Activated naive CD8-positive, alpha-beta T cell treated with anti-CD3 and anti-CD28 coated beads, Interleukin-2, amount 50 U/mL, for 24 hours (primary cell): ENCODE measurements around the gene PFKM.
A peak's percentile ranks its signal among the peaks of the same experiment; 100 is the strongest.

Experiments
- ATAC-seq: fragments of 150-1000 bp; cut with Tn5 transposase; one replicate; pipeline ENCODE4 v1.10.0; 2021
- DNase-seq: peaks from one replicate; pipeline ENCODE4 v3.0.0; 2021
- H3K27ac Mint-ChIP-seq: one replicate; pipeline ENCODE4 v1.8.0; 2021; ENCODE audit warnings: mild to moderate bottlenecking, mixed read lengths
- H3K27me3 Mint-ChIP-seq: one replicate; pipeline ENCODE4 v1.8.0; 2021; ENCODE audit warnings: mixed read lengths
- H3K36me3 Mint-ChIP-seq: one replicate; pipeline ENCODE4 v1.8.0; 2021; ENCODE audit warnings: low read depth, mixed read lengths
- H3K4me1 Mint-ChIP-seq: one replicate; pipeline ENCODE4 v1.8.0; 2021; ENCODE audit warnings: mixed read lengths
- H3K4me3 Mint-ChIP-seq: one replicate; pipeline ENCODE4 v1.8.0; 2021; ENCODE audit warnings: mild to moderate bottlenecking, moderate library complexity, mixed read lengths
- H3K9me3 Mint-ChIP-seq: one replicate; pipeline ENCODE4 v1.8.0; 2021; ENCODE audit warnings: mixed read lengths

Gene PFKM

GRCh38 chr12:48180857-48181495, 61.8 kb downstream of the PFKM start:
- peaks cover 28% of the 10 kb centered on the region for H3K4me1 Mint-ChIP-seq
- H3K27me3 Mint-ChIP-seq = peaks cover 33% of the 10 kb centered on the region

GRCh38 chr12:48182631-48183030, 63.5 kb downstream of the PFKM start:
- peak overlapping the region; percentile 85 for H3K4me3 Mint-ChIP-seq
- peaks cover 36% of the 10 kb centered on the region for H3K27me3 Mint-ChIP-seq
- DNase-seq (no peak), ATAC-seq (peak; percentile 34)
- H3K36me3 Mint-ChIP-seq = no peaks in the 10 kb centered on the region
- no peak overlapping the region for H3K27ac Mint-ChIP-seq
- no peaks in the 10 kb centered on the region for H3K9me3 Mint-ChIP-seq
- peaks cover 33% of the 10 kb centered on the region for H3K4me1 Mint-ChIP-seq

More at GRCh38 chr12:48180857-48181495, 61.8 kb downstream of the PFKM start:
- Mint-ChIP-seq H3K36me3 (no peaks in the 10 kb centered on the region), H3K27ac (no peak overlapping the region), H3K4me3 (no peak overlapping the region), H3K9me3 (no peaks in the 10 kb centered on the region)
- no peak for ATAC-seq
- DNase-seq = no peak

GRCh38 chr12:48183091-48183875, 64.1 kb downstream of the PFKM start, which contains the start of gene CCDC184:
Gene CCDC184, plus strand, starts transcription at chr12:48183644. Its CDS starts 479 bp downstream, at chr12:48184123.
- Mint-ChIP-seq H3K4me1 (peaks cover 33% of the 10 kb centered on the region), H3K9me3 (no peaks in the 10 kb centered on the region), H3K4me3 (peak within 1 kb of the TSS; percentile 85), H3K36me3 (no peaks in the 10 kb centered on the region), H3K27me3 (peaks cover 36% of the 10 kb centered on the region), H3K27ac (peak within 1 kb of the TSS; percentile 56)
- peak; percentile 64 for DNase-seq
- peak; percentile 66 for ATAC-seq

- DNase-seq = peak; percentile 23
- no peaks in the 10 kb centered on the region for H3K9me3 Mint-ChIP-seq
- peak; percentile 1 for ATAC-seq
- H3K4me1 Mint-ChIP-seq = peaks cover 33% of the 10 kb centered on the region
- peaks cover 36% of the 10 kb centered on the region for H3K27me3 Mint-ChIP-seq
- no peak overlapping the region for H3K27ac Mint-ChIP-seq
- H3K4me3 Mint-ChIP-seq = peak overlapping the region; percentile 85
- no peaks in the 10 kb centered on the region for H3K36me3 Mint-ChIP-seq
These were observed 64.8 kb downstream of the PFKM start for GRCh38 chr12:48183876-48184548.

- Mint-ChIP-seq H3K9me3 (no peaks in the 10 kb centered on the region), H3K4me3 (peak overlapping the region; percentile 85), H3K36me3 (no peaks in the 10 kb centered on the region), H3K27me3 (peaks cover 34% of the 10 kb centered on the region), H3K4me1 (peaks cover 33% of the 10 kb centered on the region), H3K27ac (peak overlapping the region; percentile 61)
- ATAC-seq (no peak), DNase-seq (no peak)
These were observed 65.4 kb downstream of the PFKM start for GRCh38 chr12:48184549-48184922.

GRCh38 chr12:48185181-48185919, 66.2 kb downstream of the PFKM start:
- no peak for DNase-seq
- H3K4me1 Mint-ChIP-seq = peaks cover 33% of the 10 kb centered on the region
- H3K4me3 Mint-ChIP-seq = peak overlapping the region; percentile 37
- no peaks in the 10 kb centered on the region for H3K36me3 Mint-ChIP-seq
- no peak overlapping the region for H3K27ac Mint-ChIP-seq
- ATAC-seq = no peak
- H3K9me3 Mint-ChIP-seq = no peaks in the 10 kb centered on the region
- peaks cover 34% of the 10 kb centered on the region for H3K27me3 Mint-ChIP-seq

GRCh38 chr12:48187916-48188695, 68.9 kb downstream of the PFKM start:
- no peak for DNase-seq
- Mint-ChIP-seq H3K27me3 (peaks cover 28% of the 10 kb centered on the region), H3K36me3 (no peaks in the 10 kb centered on the region), H3K9me3 (no peaks in the 10 kb centered on the region), H3K27ac (no peak overlapping the region), H3K4me1 (peaks cover 19% of the 10 kb centered on the region), H3K4me3 (no peak overlapping the region)
- no peak for ATAC-seq

GRCh38 chr12:48189331-48190125, 70.4 kb downstream of the PFKM start:
- DNase-seq (peak; percentile 72), ATAC-seq (peak; percentile 57)
- no peaks in the 10 kb centered on the region for H3K9me3 Mint-ChIP-seq
- no peaks in the 10 kb centered on the region for H3K36me3 Mint-ChIP-seq
- peaks cover 30% of the 10 kb centered on the region for H3K27me3 Mint-ChIP-seq
- H3K4me1 Mint-ChIP-seq = peaks cover 12% of the 10 kb centered on the region
- H3K4me3 Mint-ChIP-seq = no peak overlapping the region
- H3K27ac Mint-ChIP-seq = no peak overlapping the region

- H3K36me3 Mint-ChIP-seq = no peaks in the 10 kb centered on the region
- no peak overlapping the region for H3K4me3 Mint-ChIP-seq
- no peak for ATAC-seq
- H3K4me1 Mint-ChIP-seq = peaks cover 5% of the 10 kb centered on the region
- no peaks in the 10 kb centered on the region for H3K9me3 Mint-ChIP-seq
- DNase-seq = no peak
- H3K27me3 Mint-ChIP-seq = peaks cover 15% of the 10 kb centered on the region
- H3K27ac Mint-ChIP-seq = no peak overlapping the region
These were observed 71.9 kb downstream of the PFKM start for GRCh38 chr12:48191096-48191495.

- DNase-seq = no peak
- H3K27ac Mint-ChIP-seq = no peak overlapping the region
- H3K36me3 Mint-ChIP-seq = no peaks in the 10 kb centered on the region
- no peak for ATAC-seq
- peaks cover 10% of the 10 kb centered on the region for H3K4me1 Mint-ChIP-seq
- H3K9me3 Mint-ChIP-seq = no peaks in the 10 kb centered on the region
- no peak overlapping the region for H3K4me3 Mint-ChIP-seq
- H3K27me3 Mint-ChIP-seq = peaks cover 10% of the 10 kb centered on the region
These were observed 73.7 kb downstream of the PFKM start for GRCh38 chr12:48192861-48193260.

GRCh38 chr12:48193623-48194022, 74.5 kb downstream of the PFKM start:
- no peak overlapping the region for H3K4me3 Mint-ChIP-seq
- peaks cover 10% of the 10 kb centered on the region for H3K27me3 Mint-ChIP-seq
- no peaks in the 10 kb centered on the region for H3K36me3 Mint-ChIP-seq
- no peaks in the 10 kb centered on the region for H3K9me3 Mint-ChIP-seq
- no peak for ATAC-seq
- peaks cover 10% of the 10 kb centered on the region for H3K4me1 Mint-ChIP-seq
- no peak for DNase-seq
- no peak overlapping the region for H3K27ac Mint-ChIP-seq

- Mint-ChIP-seq H3K27ac (no peak overlapping the region), H3K9me3 (no peaks in the 10 kb centered on the region), H3K36me3 (no peaks in the 10 kb centered on the region), H3K4me3 (no peak overlapping the region), H3K4me1 (peaks cover 19% of the 10 kb centered on the region), H3K27me3 (peaks cover 10% of the 10 kb centered on the region)
- ATAC-seq = no peak
- DNase-seq = no peak
These were observed 75.6 kb downstream of the PFKM start for GRCh38 chr12:48194799-48195201.
